Pancreas (tissue), 10 donors: ENCODE measurements around the gene STAG1. TPM values are rescaled to one million over a fixed set of nuclear protein-coding genes. Genes with fewer than 3 reads are reported as not detected.

Experiments used
- ATAC-seq, 4 donors: fragments of 200-7000 bp; cut with Tn5 transposase; one replicate each; pipeline versions ENCODE4 v1.8.0 to v1.9.1; 2020; ENCODE audit warnings: mild to moderate bottlenecking in 4 of 4, moderate library complexity in 4 of 4
- DNase-seq, 6 donors: peaks; one replicate each; pipeline ENCODE4 v3.0.0-alpha.2; 2020
- FAIRE-seq: peaks from 2 replicates; lab custom pipeline; 2012; peaks lifted over from hg19 to GRCh38; lab: Jason Lieb, UNC
- H3K27ac ChIP-seq, 4 donors: fragments of 200-600 bp; sonication (generic); 1 replicate in 3 of 4; 2 replicates in 1 of 4; pipeline versions ENCODE4 v1.5.0 to v1.8.0; 2020
- H3K27me3 ChIP-seq, 4 donors: fragments of 200-600 bp; one replicate each; pipeline ENCODE4 v1.8.0; 2021
- H3K36me3 ChIP-seq, 3 donors: fragments of 200-600 bp; sonication (generic) in 1 of 3; one replicate each; pipeline versions ENCODE4 v1.5.0 to v1.8.0; 2020 to 2021
- H3K4me1 ChIP-seq, 3 donors: fragments of 200-600 bp; one replicate each; pipeline ENCODE4 v1.8.0; 2021
- H3K4me3 ChIP-seq, 4 donors: fragments of 200-600 bp; sonication (generic) in 2 of 4; one replicate each; pipeline versions ENCODE4 v1.5.0 to v1.8.0; 2020 to 2021
- H3K9me3 ChIP-seq, 4 donors: fragments of 200-600 bp; one replicate each; pipeline ENCODE4 v1.8.0; 2021
- CTCF ChIP-seq, 4 donors: fragments of 200-600 bp; sonication (generic) in 3 of 4; IDR thresholded peaks; one replicate each; pipeline versions ENCODE4 v1.5.0 to v1.8.0; 2021; ENCODE audit warnings: antibody characterized with exemption in 4 of 4
- WGBS, 2 donors: extraction: QIAGEN DNeasy Blood & Tissue Kit; methylation state at CpG; one replicate each; pipeline ENCODE4 v1.1.7; 2013; 5-methylcytosine and 5-hydroxymethylcytosine counted together
- intact Hi-C, 3 donors: fragments of 100-400 bp; cut with DNase I; formaldehyde crosslinking; loops; one replicate each; pipeline versions ENCODE4 v1.11.1 to v1.14.2; 2022
- polyA plus RNA-seq, 2 donors: library from polyadenylated mRNA; stranded (reverse); fragments of 200-250 nt; gene quantifications; one replicate each; pipeline ENCODE4 v1.2.3, GENCODE V29; 2013
- total RNA-seq, 6 donors: library from RNA; stranded (reverse); fragmentation: NEBNext Ultra II Directional in 4 of 6; extraction: Animal tissue kit (Norgen Biotek cat#: 25700) in 4 of 6; gene quantifications; one replicate each; pipeline versions ENCODE4 v1.2.1 to v1.2.4, GENCODE V29; 2021 to 2023
- donor health status: healthy with polysubstance abuse.
- donor health status: DM: no; HTN: no; CAD: no; lungs with moderate emphysema.
- donor health status: DM: no; HTN: no; CAD: no.
- donor health status: control.
- donor health status: control.
- donor health status: Bipolar disorder and iron deficiency.
- donor health status: DM: yes; HTN: yes; CAD: no.
- donor health status: DM: no; HTN: no; CAD: no.
- donor health status: DM: no; HTN: no; CAD: no.
- donor health status: DM: yes; HTN: yes; CAD: no.

STAG1 gene
- total and polyA plus RNA-seq, 8 donors: 6.8 to 24.1 (median 18.6) TPM

GRCh38 chr3:136311261-136311660 lies 440.9 kb downstream of the STAG1 start:
- no peak for FAIRE-seq
- no peak for TF ChIP-seq CTCF (IDR thresholded peaks at IDR 0.05)
- no peaks in the 10 kb centered on the region for H3K27me3 ChIP-seq
- no peak for ATAC-seq
- H3K27ac ChIP-seq: no peak overlapping the region
- 91 to 99% methylated on average over 2 of the region's 2 CpGs for WGBS, 2 donors
- no peaks in the 10 kb centered on the region for H3K9me3 ChIP-seq
- intact Hi-C loops: no loop called here
- DNase-seq: no peak
- no peaks in the 10 kb centered on the region for H3K4me1 ChIP-seq
- no peak overlapping the region for H3K4me3 ChIP-seq
- H3K36me3 ChIP-seq: no peaks in the 10 kb centered on the region

- Histone ChIP-seq H3K4me1 (no peaks in the 10 kb centered on the region), H3K27ac (no peak overlapping the region), H3K4me3 (no peak overlapping the region), H3K9me3 (no peaks in the 10 kb centered on the region), H3K27me3 (no peaks in the 10 kb centered on the region), H3K36me3 (peaks cover 0 to 5% (median 0%) of the 10 kb centered on the region in 3 donors)
- FAIRE-seq (no peak), ATAC-seq (no peak), DNase-seq (no peak)
- intact Hi-C loops: no loop called here
- TF ChIP-seq CTCF (IDR thresholded peaks at IDR 0.05): no peak
- WGBS, 2 donors: 100% methylated on average over 1 of the region's 1 CpG; no CpG with 5 or more reads in 1 of the 2 donors
Observed at GRCh38 chr3:136305879-136306278, 446.3 kb downstream of the STAG1 start.

- H3K4me1 ChIP-seq: no peaks in the 10 kb centered on the region
- H3K36me3 ChIP-seq: peaks cover 0 to 14% (median 0%) of the 10 kb centered on the region in 3 donors
- TF ChIP-seq CTCF (IDR thresholded peaks at IDR 0.05): no peak
- no peak for FAIRE-seq
- no peak for ATAC-seq
- H3K4me3 ChIP-seq: no peak overlapping the region
- no peaks in the 10 kb centered on the region for H3K27me3 ChIP-seq
- H3K9me3 ChIP-seq: no peaks in the 10 kb centered on the region
- H3K27ac ChIP-seq: no peak overlapping the region
- intact Hi-C loops: no loop called here
- DNase-seq: no peak
- 83 to 85% methylated on average over 2 of the region's 2 CpGs for WGBS, 2 donors
Observed at GRCh38 chr3:136300444-136300843, 451.7 kb downstream of the STAG1 start.

- peaks cover 0 to 3% (median 0%) of the 10 kb centered on the region in 3 donors for H3K4me1 ChIP-seq
- DNase-seq (no peak), FAIRE-seq (no peak), ATAC-seq (no peak)
- H3K36me3 ChIP-seq: peaks cover 0 to 14% (median 0%) of the 10 kb centered on the region in 3 donors
- no peak overlapping the region for H3K4me3 ChIP-seq
- H3K27ac ChIP-seq: no peak overlapping the region
- TF ChIP-seq CTCF (IDR thresholded peaks at IDR 0.05): no peak
- no peaks in the 10 kb centered on the region for H3K9me3 ChIP-seq
- no peaks in the 10 kb centered on the region for H3K27me3 ChIP-seq
- WGBS, 2 donors: 95 to 97% methylated on average over 8 of the region's 8 CpGs
- intact Hi-C loops: no loop called here
Observed at GRCh38 chr3:136297826-136298225, 454.4 kb downstream of the STAG1 start.

- no peak for TF ChIP-seq CTCF (IDR thresholded peaks at IDR 0.05)
- Histone ChIP-seq H3K9me3 (no peaks in the 10 kb centered on the region), H3K4me3 (no peak overlapping the region), H3K4me1 (peaks cover 0 to 4% (median 3%) of the 10 kb centered on the region in 3 donors), H3K27me3 (no peaks in the 10 kb centered on the region), H3K27ac (no peak overlapping the region), H3K36me3 (peaks cover 0 to 14% (median 0%) of the 10 kb centered on the region in 3 donors)
- 91 to 95% methylated on average over 5 of the region's 5 CpGs for WGBS, 2 donors
- intact Hi-C loops: no loop called here
- FAIRE-seq (no peak), DNase-seq (no peak), ATAC-seq (no peak)
Observed at GRCh38 chr3:136296960-136297359, 455.2 kb downstream of the STAG1 start.
